HG02981 (cell line): Measurements from ENCODE around the gene PCCA.
"Not testable (repeated sequence)": the region's sequence is repeated elsewhere in the genome, so short reads cannot be mapped to it uniquely, and the experiment has no call there.

Experiments used
- ATAC-seq: cut with Tn5 transposase; IDR thresholded peaks from one replicate; pipeline ENCODE4 v1.9.1; 2021; ENCODE audit warnings: mild to moderate bottlenecking, moderate library complexity; ENCODE audit not compliant: unreplicated experiment

The PCCA gene

GRCh38 chr13:100301418-100301817 lies 212.5 kb downstream of the PCCA start:
- ATAC-seq = no peak

GRCh38 chr13:100302391-100302790 lies 213.5 kb downstream of the PCCA start:
- ATAC-seq = no peak

- no peak for ATAC-seq
Observed at GRCh38 chr13:100304229-100304628, 215.3 kb downstream of the PCCA start.

GRCh38 chr13:100305398-100305797 lies 216.5 kb downstream of the PCCA start:
- no peak for ATAC-seq

GRCh38 chr13:100306030-100306429 lies 217.1 kb downstream of the PCCA start:
- no peak for ATAC-seq

GRCh38 chr13:100306434-100306999 lies 217.6 kb downstream of the PCCA start:
- ATAC-seq = no peak

GRCh38 chr13:100314132-100314910 lies 225.4 kb downstream of the PCCA start:
- ATAC-seq = no peak

GRCh38 chr13:100315522-100315921 lies 226.6 kb downstream of the PCCA start:
- ATAC-seq = no peak

GRCh38 chr13:100318473-100318872 lies 229.6 kb downstream of the PCCA start:
- not testable (repeated sequence) for ATAC-seq

GRCh38 chr13:100323937-100324336 lies 235.0 kb downstream of the PCCA start:
- no peak for ATAC-seq

- ATAC-seq = no peak
Observed at GRCh38 chr13:100330662-100331061, 241.8 kb downstream of the PCCA start.

GRCh38 chr13:100333141-100333540 lies 244.2 kb downstream of the PCCA start:
- ATAC-seq = no peak

GRCh38 chr13:100334214-100334613 lies 245.3 kb downstream of the PCCA start:
- peak; percentile 83 for ATAC-seq

- ATAC-seq = no peak
Observed at GRCh38 chr13:100336795-100337516, 248.1 kb downstream of the PCCA start.

GRCh38 chr13:100338275-100338674 lies 249.4 kb downstream of the PCCA start:
- no peak for ATAC-seq

- no peak for ATAC-seq
Observed at GRCh38 chr13:100339411-100339940, 250.6 kb downstream of the PCCA start.

GRCh38 chr13:100340865-100341264 lies 252.0 kb downstream of the PCCA start:
- ATAC-seq = no peak

- ATAC-seq = no peak
Observed at GRCh38 chr13:100341327-100341726, 252.4 kb downstream of the PCCA start.

- no peak for ATAC-seq
Observed at GRCh38 chr13:100344544-100344943, 255.7 kb downstream of the PCCA start.

GRCh38 chr13:100347968-100348367 lies 259.1 kb downstream of the PCCA start:
- no peak for ATAC-seq

- no peak for ATAC-seq
Observed at GRCh38 chr13:100349594-100349993, 260.7 kb downstream of the PCCA start.

- ATAC-seq = no peak
Observed at GRCh38 chr13:100350601-100351000, 261.7 kb downstream of the PCCA start.
